ENCODE data around the gene CLMN.

- TF ChIP-seq RAD21 (IDR thresholded peaks at IDR 0.05; ENCODE audit: low read depth) (no peak), SP1 (IDR thresholded peaks at IDR 0.05; ENCODE audit: low read depth) (no peak), CTCF (IDR thresholded peaks at IDR 0.05 in 2 of 3, conservative IDR thresholded peaks at IDR 0.05 in 1 of 3; ENCODE audit: borderline replicate concordance in 1 of 3, insufficient read depth in 1 of 3, low read depth in 2 of 3, low read length in 2 of 3) (no peak), YY1 (IDR thresholded peaks at IDR 0.05; ENCODE audit: extremely low read depth, insufficient replicate concordance, low read depth, low read length) (no peak), POLR2A (IDR thresholded peaks at IDR 0.05; ENCODE audit: borderline replicate concordance, extremely low read depth, insufficient read depth, insufficient read length) (no peak), EZH2 (IDR thresholded peaks at IDR 0.05) (no peak), SIN3A (IDR thresholded peaks at IDR 0.05; ENCODE audit: low read depth) (no peak), EZH2phosphoT487 (IDR thresholded peaks at IDR 0.05; ENCODE audit: borderline replicate concordance) (no peak), ATF3 (IDR thresholded peaks at IDR 0.05) (no peak), MAX (IDR thresholded peaks at IDR 0.05) (no peak), CEBPB (IDR thresholded peaks at IDR 0.05; ENCODE audit: low read depth) (no peak), TCF7L2 (IDR thresholded peaks at IDR 0.05; ENCODE audit: borderline replicate concordance, extremely low read depth, insufficient read depth, insufficient read length) (no peak), REST (IDR thresholded peaks at IDR 0.05; ENCODE audit: low read depth) (no peak), EGR1 (IDR thresholded peaks at IDR 0.05; ENCODE audit: low read depth) (no peak)
Observed at GRCh38 chr14:95320078-95320895, 579 bp upstream of the CLMN start.
